Liver (tissue), 9 donors: ENCODE data around the gene ENTREP3. TPM values are rescaled to one million over a fixed set of nuclear protein-coding genes. Genes with fewer than 3 reads are reported as not detected.
A peak's percentile ranks its signal among the peaks of the same experiment; 100 is the strongest.

ENCODE experiments used
- DNase-seq: peaks from one replicate; pipeline ENCODE4 v3.0.0-alpha.2; 2017; ENCODE audit warnings: low spot score
- H3K27ac ChIP-seq, 2 donors: one replicate each; pipeline ENCODE4 v1.7.0; 2013; ENCODE audit warnings: inconsistent platforms in 2 of 2, low read length in 2 of 2, control low read depth in 1 of 2, low read depth in 1 of 2, mild to moderate bottlenecking in 1 of 2
- H3K27me3 ChIP-seq, 4 donors: one replicate each; pipeline versions ENCODE4 v1.6.1 to v1.7.0; 2013; ENCODE audit warnings: low read length in 3 of 4, inconsistent platforms in 1 of 4, mild to moderate bottlenecking in 1 of 4, moderate library complexity in 1 of 4; ENCODE audit not compliant: control insufficient read depth in 4 of 4, insufficient read depth in 4 of 4
- H3K36me3 ChIP-seq, 4 donors: one replicate each; pipeline versions ENCODE4 v1.6.1 to v1.7.0; 2013; ENCODE audit warnings: low read length in 3 of 4, mild to moderate bottlenecking in 3 of 4, low read depth in 1 of 4, moderate library complexity in 1 of 4; ENCODE audit not compliant: control insufficient read depth in 4 of 4, insufficient read depth in 3 of 4
- H3K4me1 ChIP-seq, 4 donors: one replicate each; pipeline versions ENCODE4 v1.6.1 to v1.7.0; 2013; ENCODE audit warnings: low read length in 3 of 4, mild to moderate bottlenecking in 3 of 4, moderate library complexity in 1 of 4; ENCODE audit not compliant: control insufficient read depth in 4 of 4, insufficient read depth in 4 of 4
- H3K4me3 ChIP-seq, 3 donors: one replicate each; pipeline versions ENCODE4 v1.6.1 to v1.7.0; 2013; ENCODE audit warnings: low read length in 3 of 3, control low read depth in 1 of 3, low read depth in 1 of 3, mild to moderate bottlenecking in 1 of 3
- H3K9ac ChIP-seq, 2 donors: one replicate each; pipeline ENCODE4 v1.7.0; 2013; ENCODE audit warnings: low read length in 2 of 2, mild to moderate bottlenecking in 2 of 2, moderate library complexity in 2 of 2, control low read depth in 1 of 2, low read depth in 1 of 2
- H3K9me3 ChIP-seq, 4 donors: one replicate each; pipeline versions ENCODE4 v1.6.1 to v1.7.0; 2013; ENCODE audit warnings: low read length in 3 of 4; ENCODE audit not compliant: control insufficient read depth in 4 of 4
- CTCF ChIP-seq: fragments of 150-350 bp; IDR thresholded peaks from 2 replicates; pipeline ENCODE4 v1.5.1; 2017; ENCODE audit warnings: improper control_type of control experiment, low read depth, low read length; ENCODE audit not compliant: missing input control
- FOXA2 ChIP-seq: IDR thresholded peaks from 2 replicates; pipeline ENCODE4 v1.6.1; 2016; ENCODE audit warnings: antibody characterized with exemption
- GABPA ChIP-seq, 2 donors: IDR thresholded peaks in 1 of 2; conservative IDR thresholded peaks in 1 of 2; 2 replicates each; pipeline ENCODE4 v1.6.1; 2016; ENCODE audit warnings: antibody characterized with exemption in 2 of 2, mild to moderate bottlenecking in 1 of 2, moderate library complexity in 1 of 2
- HNF4A ChIP-seq, 2 donors: conservative IDR thresholded peaks; 2 replicates each; pipeline ENCODE4 v1.6.1; 2016; ENCODE audit warnings: antibody characterized with exemption in 2 of 2, mild to moderate bottlenecking in 2 of 2
- HNF4G ChIP-seq: IDR thresholded peaks from 2 replicates; pipeline ENCODE4 v1.6.1; 2016; ENCODE audit warnings: antibody characterized with exemption
- RAD21 ChIP-seq, 2 donors: IDR thresholded peaks; 2 replicates each; pipeline ENCODE4 v1.6.1; 2016; ENCODE audit warnings: antibody characterized with exemption in 2 of 2, mild to moderate bottlenecking in 2 of 2
- REST ChIP-seq: IDR thresholded peaks from 2 replicates; pipeline ENCODE4 v1.6.1; 2016; ENCODE audit warnings: antibody characterized with exemption, mild to moderate bottlenecking
- RXRA ChIP-seq, 2 donors: IDR thresholded peaks; 2 replicates each; pipeline ENCODE4 v1.6.1; 2017 to 2018; ENCODE audit warnings: antibody characterized with exemption in 2 of 2, mild to moderate bottlenecking in 1 of 2
- SP1 ChIP-seq: IDR thresholded peaks from 2 replicates; pipeline ENCODE4 v1.6.1; 2018; ENCODE audit warnings: antibody characterized with exemption, mild to moderate bottlenecking
- TAF1 ChIP-seq: conservative IDR thresholded peaks from 2 replicates; pipeline ENCODE4 v1.6.1; 2016; ENCODE audit warnings: antibody characterized with exemption, mild to moderate bottlenecking
- YY1 ChIP-seq: IDR thresholded peaks from 2 replicates; pipeline ENCODE4 v1.6.1; 2016; ENCODE audit warnings: antibody characterized with exemption, mild to moderate bottlenecking
- WGBS: extraction: QIAGEN DNeasy Blood & Tissue Kit; methylation state at CpG from one replicate; pipeline ENCODE4 v1.1.7; 2013; 5-methylcytosine and 5-hydroxymethylcytosine counted together
- polyA plus RNA-seq, 2 donors: library from polyadenylated mRNA; stranded (reverse) in 1 of 2; unstranded in 1 of 2; fragments of 200-250 nt in 1 of 2; fragments of >200 nt in 1 of 2; fragmentation: Nextera tagmentation in 1 of 2; extraction: Ambion mirVana in 1 of 2; gene quantifications; one replicate each; pipeline versions ENCODE4 v1.2.1 to v1.2.3, GENCODE V29; 2013 to 2015
- total RNA-seq, 2 donors: library from RNA; depleted of rRNA; stranded (reverse); fragments of >200 nt; gene quantifications; one replicate each; pipeline ENCODE4 v1.2.3, GENCODE V29; 2014
- TF ChIP-seq, protein P1 (sequence below): IDR thresholded peaks from 2 replicates; pipeline ENCODE4 v1.6.1; 2016; ENCODE audit warnings: antibody characterized with exemption
- TF ChIP-seq, protein P2 (sequence below): IDR thresholded peaks from 2 replicates; pipeline ENCODE4 v1.6.1; 2016; ENCODE audit warnings: antibody characterized with exemption
- donor health status: healthy.
- donor health status: healthy.
- donor health status: healthy.
- donor health status: healthy.
- donor health status: healthy.

ENTREP3 gene
- total and polyA plus RNA-seq, 4 donors = 2.8 to 7.9 (median 3.5) TPM

DNA sequence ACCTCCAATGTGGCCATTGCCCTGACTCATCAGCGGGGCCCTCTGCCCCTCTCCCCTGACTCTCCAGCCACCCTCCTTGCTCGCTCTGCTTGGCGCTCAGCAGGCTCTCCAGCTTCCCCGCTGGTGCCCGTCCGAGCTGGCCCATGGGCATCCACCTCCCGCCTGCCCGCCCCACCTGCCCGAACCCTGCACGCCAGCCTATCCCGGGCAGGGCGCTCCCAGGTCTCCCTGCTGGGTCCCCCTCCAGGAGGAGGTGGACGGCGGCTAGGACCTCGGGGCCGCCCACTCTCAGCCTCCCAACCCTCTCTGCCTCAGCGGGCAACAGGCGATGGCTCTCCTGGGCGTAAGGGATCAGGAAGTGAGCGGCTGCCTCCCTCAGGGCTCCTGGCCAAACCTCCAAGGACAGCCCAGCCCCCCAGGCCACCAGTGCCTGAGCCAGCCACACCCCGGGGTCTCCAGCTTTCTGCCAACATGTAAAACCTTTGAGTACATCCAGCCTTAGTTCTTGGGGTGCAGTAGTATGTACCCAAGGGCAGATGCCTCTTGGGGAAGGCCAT lies 32.8 kb upstream of the ENTREP3 start:
- TF ChIP-seq, protein P1, sequence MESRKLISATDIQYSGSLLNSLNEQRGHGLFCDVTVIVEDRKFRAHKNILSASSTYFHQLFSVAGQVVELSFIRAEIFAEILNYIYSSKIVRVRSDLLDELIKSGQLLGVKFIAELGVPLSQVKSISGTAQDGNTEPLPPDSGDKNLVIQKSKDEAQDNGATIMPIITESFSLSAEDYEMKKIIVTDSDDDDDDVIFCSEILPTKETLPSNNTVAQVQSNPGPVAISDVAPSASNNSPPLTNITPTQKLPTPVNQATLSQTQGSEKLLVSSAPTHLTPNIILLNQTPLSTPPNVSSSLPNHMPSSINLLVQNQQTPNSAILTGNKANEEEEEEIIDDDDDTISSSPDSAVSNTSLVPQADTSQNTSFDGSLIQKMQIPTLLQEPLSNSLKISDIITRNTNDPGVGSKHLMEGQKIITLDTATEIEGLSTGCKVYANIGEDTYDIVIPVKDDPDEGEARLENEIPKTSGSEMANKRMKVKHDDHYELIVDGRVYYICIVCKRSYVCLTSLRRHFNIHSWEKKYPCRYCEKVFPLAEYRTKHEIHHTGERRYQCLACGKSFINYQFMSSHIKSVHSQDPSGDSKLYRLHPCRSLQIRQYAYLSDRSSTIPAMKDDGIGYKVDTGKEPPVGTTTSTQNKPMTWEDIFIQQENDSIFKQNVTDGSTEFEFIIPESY = no peak
- TF ChIP-seq GABPA (IDR thresholded peaks at IDR 0.05 in 1 of 2, conservative IDR thresholded peaks at IDR 0.05 in 1 of 2) = no peak
- no peak for TF ChIP-seq RAD21 (IDR thresholded peaks at IDR 0.05)
- TF ChIP-seq REST = no peak
- TF ChIP-seq SP1 = no peak
- TF ChIP-seq FOXA2 = no peak
- TF ChIP-seq HNF4G = no peak
- TF ChIP-seq, protein P2, sequence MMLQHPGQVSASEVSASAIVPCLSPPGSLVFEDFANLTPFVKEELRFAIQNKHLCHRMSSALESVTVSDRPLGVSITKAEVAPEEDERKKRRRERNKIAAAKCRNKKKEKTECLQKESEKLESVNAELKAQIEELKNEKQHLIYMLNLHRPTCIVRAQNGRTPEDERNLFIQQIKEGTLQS = no peak
- no peak for TF ChIP-seq HNF4A (conservative IDR thresholded peaks at IDR 0.05)
- no peak for TF ChIP-seq TAF1
- no peaks in the 10 kb centered on the region for H3K27me3 ChIP-seq
- WGBS = 94% methylated on average over 21 of the region's 21 CpGs
- H3K9me3 ChIP-seq = no peaks in the 10 kb centered on the region
- H3K27ac ChIP-seq = no peak overlapping the region
- H3K4me1 ChIP-seq = peaks cover 2 to 20% (median 7%) of the 10 kb centered on the region in 4 donors
- no peak overlapping the region for H3K4me3 ChIP-seq
- no peak overlapping the region for H3K9ac ChIP-seq
- peaks cover 0 to 24% (median 15%) of the 10 kb centered on the region in 4 donors for H3K36me3 ChIP-seq
- no peak for DNase-seq

- no peak for DNase-seq
- Histone ChIP-seq H3K4me3 (no peak overlapping the region), H3K9me3 (no peaks in the 10 kb centered on the region), H3K4me1 (peaks cover 2 to 20% (median 7%) of the 10 kb centered on the region in 4 donors), H3K27me3 (no peaks in the 10 kb centered on the region), H3K9ac (no peak overlapping the region), H3K36me3 (peaks cover 0 to 13% (median 6%) of the 10 kb centered on the region in 4 donors), H3K27ac (peak overlapping the region in 1 of 2 donors; percentile 36)
- TF ChIP-seq RXRA (IDR thresholded peaks at IDR 0.05) = peak in 1 of 2 donors; percentile 44
- TF ChIP-seq SP1 = peak; percentile 58
- TF ChIP-seq RAD21 (IDR thresholded peaks at IDR 0.05) = peak in 1 of 2 donors; percentile 10
- no peak for TF ChIP-seq YY1
- no peak for TF ChIP-seq GABPA (IDR thresholded peaks at IDR 0.05 in 1 of 2, conservative IDR thresholded peaks at IDR 0.05 in 1 of 2)
- peak; percentile 62 for TF ChIP-seq HNF4G
- TF ChIP-seq HNF4A (conservative IDR thresholded peaks at IDR 0.05) = peak; percentile 75 to 79
- no peak for TF ChIP-seq TAF1
- TF ChIP-seq CTCF = no peak
- TF ChIP-seq, protein P1 = no peak
- 47% methylated on average over 2 of the region's 2 CpGs for WGBS
These were observed 31.3 kb upstream of the ENTREP3 start for GRCh38 chr1:155286544-155286943.
